Measurements from ENCODE around the gene FBLIM1. TPM values are rescaled to one million over a fixed set of nuclear protein-coding genes. Genes with fewer than 3 reads are reported as not detected.
A peak's percentile ranks its signal among the peaks of the same experiment; 100 is the strongest.

FBLIM1 gene
- total RNA-seq, 1 donor from 2014 or later, result 78.3 TPM

- DNase-seq (ENCODE audit: extremely low spot score, unreplicated experiment), result no peak
- H3K27ac Mint-ChIP-seq, result no peak overlapping the region
- no peak overlapping the region for H3K4me3 Mint-ChIP-seq
- H3K4me1 Mint-ChIP-seq (ENCODE audit: unreplicated experiment), result peaks cover 6% of the 10 kb centered on the region
- no peaks in the 10 kb centered on the region for H3K9me3 Mint-ChIP-seq
- H3K27me3 Mint-ChIP-seq, result no peaks in the 10 kb centered on the region
- H3K36me3 Mint-ChIP-seq, result no peaks in the 10 kb centered on the region
- no peak for TF ChIP-seq CTCF (conservative IDR thresholded peaks at IDR 0.05)
Observed at GRCh38 chr1:15750924-15751323, 7.7 kb upstream of the FBLIM1 start.

- Mint-ChIP-seq H3K9me3 (no peaks in the 10 kb centered on the region), H3K4me3 (no peak overlapping the region), H3K36me3 (no peaks in the 10 kb centered on the region), H3K27me3 (no peaks in the 10 kb centered on the region), H3K27ac (peak overlapping the region; percentile 68), H3K4me1 (ENCODE audit: unreplicated experiment) (peaks cover 11% of the 10 kb centered on the region)
- TF ChIP-seq CTCF (conservative IDR thresholded peaks at IDR 0.05), result no peak
- no peak for DNase-seq (ENCODE audit: extremely low spot score, unreplicated experiment)
Observed at GRCh38 chr1:15751717-15752116, 6.9 kb upstream of the FBLIM1 start.

- Mint-ChIP-seq H3K36me3 (no peaks in the 10 kb centered on the region), H3K27ac (peak overlapping the region; percentile 81), H3K9me3 (no peaks in the 10 kb centered on the region), H3K4me1 (ENCODE audit: unreplicated experiment) (peaks cover 15% of the 10 kb centered on the region), H3K27me3 (no peaks in the 10 kb centered on the region), H3K4me3 (no peak overlapping the region)
- TF ChIP-seq CTCF (conservative IDR thresholded peaks at IDR 0.05), result no peak
- DNase-seq (ENCODE audit: extremely low spot score, unreplicated experiment), result no peak
Observed at GRCh38 chr1:15753776-15754175, 4.8 kb upstream of the FBLIM1 start.

GRCh38 chr1:15755021-15755645 lies 3.5 kb upstream of the FBLIM1 start:
- H3K4me1 Mint-ChIP-seq (ENCODE audit: unreplicated experiment), result peaks cover 15% of the 10 kb centered on the region
- H3K36me3 Mint-ChIP-seq, result no peaks in the 10 kb centered on the region
- TF ChIP-seq CTCF (conservative IDR thresholded peaks at IDR 0.05), result no peak
- H3K27ac Mint-ChIP-seq, result peak overlapping the region; percentile 59
- no peak for DNase-seq (ENCODE audit: extremely low spot score, unreplicated experiment)
- no peak overlapping the region for H3K4me3 Mint-ChIP-seq
- no peaks in the 10 kb centered on the region for H3K9me3 Mint-ChIP-seq
- no peaks in the 10 kb centered on the region for H3K27me3 Mint-ChIP-seq

- Mint-ChIP-seq H3K4me3 (no peak overlapping the region), H3K36me3 (no peaks in the 10 kb centered on the region), H3K4me1 (ENCODE audit: unreplicated experiment) (peaks cover 17% of the 10 kb centered on the region), H3K27me3 (no peaks in the 10 kb centered on the region), H3K27ac (peak overlapping the region; percentile 59), H3K9me3 (no peaks in the 10 kb centered on the region)
- no peak for TF ChIP-seq CTCF (conservative IDR thresholded peaks at IDR 0.05)
- DNase-seq (ENCODE audit: extremely low spot score, unreplicated experiment), result no peak
Observed at GRCh38 chr1:15755646-15756040, 3.0 kb upstream of the FBLIM1 start.
